Measurements from ENCODE around the gene AK4. TPM values are rescaled to one million over a fixed set of nuclear protein-coding genes. Genes with fewer than 3 reads are reported as not detected.

AK4 gene
- total RNA-seq, 1 donor from 2014 or later: 133 TPM

GRCh38 chr1:65164633-65165032 lies 16.6 kb downstream of the AK4 start:
- no peaks in the 10 kb centered on the region for H3K79me2 ChIP-seq (ENCODE audit: insufficient read depth, low read length)
- peaks cover 11% of the 10 kb centered on the region for H3K36me3 Mint-ChIP-seq (ENCODE audit: low read depth, unreplicated experiment)
- no peaks in the 10 kb centered on the region for H4K20me1 ChIP-seq (ENCODE audit: insufficient read depth, low read length)
- no peak overlapping the region for H3K9ac ChIP-seq (ENCODE audit: low read length)
- no peaks in the 10 kb centered on the region for H3K4me1 ChIP-seq (ENCODE audit: insufficient read depth, low read length)
- H3K27ac Mint-ChIP-seq (ENCODE audit: unreplicated experiment): no peak overlapping the region
- no peaks in the 10 kb centered on the region for H3K27me3 Mint-ChIP-seq (ENCODE audit: low read depth, unreplicated experiment)
- H3K4me3 Mint-ChIP-seq (ENCODE audit: unreplicated experiment): no peak overlapping the region
- no peak overlapping the region for H3K4me3 ChIP-seq (ENCODE audit: insufficient read depth, low read depth, low read length)
- no peak for FAIRE-seq
- no peak overlapping the region for H2AFZ ChIP-seq (ENCODE audit: low read depth, low read length)
- H3K9me3 ChIP-seq (ENCODE audit: insufficient read depth, low read depth, low read length): no peaks in the 10 kb centered on the region
- no peak for DNase-seq (ENCODE audit: low read depth)
- H3K27me3 ChIP-seq (ENCODE audit: insufficient read depth, low read length): peaks cover 8% of the 10 kb centered on the region
- H3K36me3 ChIP-seq (ENCODE audit: insufficient read depth, low read length): no peaks in the 10 kb centered on the region
- TF ChIP-seq EZH2 (IDR thresholded peaks at IDR 0.05; ENCODE audit: insufficient read depth, low read length) (no peak), CTCF (IDR thresholded peaks at IDR 0.05; ENCODE audit: insufficient read depth, low read depth, low read length) (no peak)
- H3K4me1 Mint-ChIP-seq (ENCODE audit: low read depth, unreplicated experiment): peaks cover 11% of the 10 kb centered on the region
- H3K4me2 ChIP-seq (ENCODE audit: low read length): no peak overlapping the region
- H3K9me3 Mint-ChIP-seq (ENCODE audit: unreplicated experiment): no peaks in the 10 kb centered on the region
- no peak overlapping the region for H3K27ac ChIP-seq (ENCODE audit: low read depth, low read length)

GRCh38 chr1:65165269-65165993 lies 17.4 kb downstream of the AK4 start:
- Mint-ChIP-seq H3K27me3 (ENCODE audit: low read depth, unreplicated experiment) (no peaks in the 10 kb centered on the region), H3K36me3 (ENCODE audit: low read depth, unreplicated experiment) (peaks cover 13% of the 10 kb centered on the region), H3K4me3 (ENCODE audit: unreplicated experiment) (no peak overlapping the region), H3K4me1 (ENCODE audit: low read depth, unreplicated experiment) (peaks cover 11% of the 10 kb centered on the region), H3K27ac (ENCODE audit: unreplicated experiment) (no peak overlapping the region), H3K9me3 (ENCODE audit: unreplicated experiment) (no peaks in the 10 kb centered on the region)
- H3K4me1 ChIP-seq (ENCODE audit: insufficient read depth, low read length): no peaks in the 10 kb centered on the region
- no peak overlapping the region for H2AFZ ChIP-seq (ENCODE audit: low read depth, low read length)
- H3K27me3 ChIP-seq (ENCODE audit: insufficient read depth, low read length): peaks cover 8% of the 10 kb centered on the region
- TF ChIP-seq EZH2 (IDR thresholded peaks at IDR 0.05; ENCODE audit: insufficient read depth, low read length): no peak
- TF ChIP-seq CTCF (IDR thresholded peaks at IDR 0.05; ENCODE audit: insufficient read depth, low read depth, low read length): no peak
- H3K4me3 ChIP-seq (ENCODE audit: insufficient read depth, low read depth, low read length): no peak overlapping the region
- no peaks in the 10 kb centered on the region for H3K36me3 ChIP-seq (ENCODE audit: insufficient read depth, low read length)
- H3K27ac ChIP-seq (ENCODE audit: low read depth, low read length): no peak overlapping the region
- no peaks in the 10 kb centered on the region for H3K9me3 ChIP-seq (ENCODE audit: insufficient read depth, low read depth, low read length)
- no peak overlapping the region for H3K9ac ChIP-seq (ENCODE audit: low read length)
- H3K79me2 ChIP-seq (ENCODE audit: insufficient read depth, low read length): no peaks in the 10 kb centered on the region
- DNase-seq (ENCODE audit: low read depth) (no peak), FAIRE-seq (no peak)
- no peaks in the 10 kb centered on the region for H4K20me1 ChIP-seq (ENCODE audit: insufficient read depth, low read length)
- H3K4me2 ChIP-seq (ENCODE audit: low read length): no peak overlapping the region
